Hepatocyte (in vitro differentiated cells): ENCODE results near the gene HAO2. TPM values are rescaled to one million over a fixed set of nuclear protein-coding genes. Genes with fewer than 3 reads are reported as not detected.

Experiments
- DNase-seq: peaks from one replicate; pipeline ENCODE4 v3.0.0-alpha.2; 2016; ENCODE audit warnings: low spot score
- H2AFZ ChIP-seq: fragments of 200-600 bp; sonication (generic); 2 replicates; pipeline ENCODE4 v1.6.0; 2016; ENCODE audit warnings: antibody characterized with exemption, mild to moderate bottlenecking
- H3K27ac ChIP-seq: fragments of 200-600 bp; sonication (generic); 2 replicates; pipeline ENCODE4 v1.5.1; 2016; ENCODE audit warnings: mild to moderate bottlenecking
- H3K27me3 ChIP-seq: fragments of 200-600 bp; sonication (generic); 2 replicates; pipeline ENCODE4 v1.6.1; 2016
- H3K36me3 ChIP-seq: fragments of 200-600 bp; sonication (generic); replicated peaks from 2 replicates; pipeline ENCODE4 v1.5.1; 2016; ENCODE audit warnings: low read depth; ENCODE audit not compliant: insufficient read depth
- H3K4me1 ChIP-seq: fragments of 200-600 bp; sonication (generic); 2 replicates; pipeline ENCODE4 v1.5.1; 2016; ENCODE audit warnings: mild to moderate bottlenecking, moderate library complexity; ENCODE audit not compliant: insufficient read depth
- H3K4me2 ChIP-seq: fragments of 200-600 bp; sonication (generic); 2 replicates; pipeline ENCODE4 v1.6.0; 2016
- H3K4me3 ChIP-seq: fragments of 200-600 bp; sonication (generic); 2 replicates; pipeline ENCODE4 v1.5.1; 2016; ENCODE audit warnings: mild to moderate bottlenecking
- H3K79me2 ChIP-seq: fragments of 200-600 bp; sonication (generic); 2 replicates; pipeline ENCODE4 v1.6.0; 2017; ENCODE audit warnings: mild to moderate bottlenecking
- H3K9me2 ChIP-seq: fragments of 200-600 bp; sonication (generic); replicated peaks from 2 replicates; pipeline ENCODE4 v1.6.0; 2017; ENCODE audit warnings: mild to moderate bottlenecking; ENCODE audit not compliant: insufficient read depth
- H3K9me3 ChIP-seq: fragments of 200-600 bp; sonication (generic); 2 replicates; pipeline ENCODE4 v1.5.1; 2016; ENCODE audit warnings: low read depth, mild to moderate bottlenecking
- H4K20me1 ChIP-seq: fragments of 200-600 bp; sonication (generic); 2 replicates; pipeline ENCODE4 v1.6.0; 2016; ENCODE audit warnings: mild to moderate bottlenecking; ENCODE audit not compliant: insufficient read depth, poor library complexity, severe bottlenecking
- CTCF ChIP-seq: fragments of 200-600 bp; sonication (generic); IDR thresholded peaks from 2 replicates; pipeline ENCODE4 v1.5.1; 2016; ENCODE audit warnings: antibody characterized with exemption, mild to moderate bottlenecking; ENCODE audit not compliant: poor library complexity
- EZH2 ChIP-seq: fragments of 200-600 bp; sonication (generic); IDR thresholded peaks from 2 replicates; pipeline ENCODE4 v1.6.1; 2016; ENCODE audit warnings: antibody characterized with exemption, mild to moderate bottlenecking, borderline replicate concordance
- EZH2phosphoT487 ChIP-seq: fragments of 200-600 bp; sonication (generic); IDR thresholded peaks from one replicate; pipeline ENCODE4 v1.6.1; 2018; ENCODE audit warnings: antibody characterized with exemption, mild to moderate bottlenecking, low read depth, moderate library complexity; ENCODE audit not compliant: unreplicated experiment, severe bottlenecking
- WGBS: methylation state at CpG from one replicate; pipeline ENCODE4 v1.1.6; 2016; ENCODE audit warnings: low lambda C conversion rate; ENCODE audit errors: missing lambda C conversion rate; 5-methylcytosine and 5-hydroxymethylcytosine counted together
- polyA plus RNA-seq: library from polyadenylated mRNA; unstranded; fragments of >200 nt; fragmentation: Nextera tagmentation; extraction: Ambion mirVana; gene quantifications from 2 replicates; pipeline ENCODE4 v1.2.1, GENCODE V29; 2016
- total RNA-seq: library from RNA; depleted of rRNA; stranded (reverse); fragments of >200 nt; gene quantifications from 2 replicates; pipeline ENCODE4 v1.2.3, GENCODE V29; 2014

The HAO2 gene
- total and polyA plus RNA-seq, 2 experiments from 2014 or later = 14.2 to 16.6 TPM

- Histone ChIP-seq H3K4me3 (no peak overlapping the region), H3K4me2 (no peak overlapping the region), H3K4me1 (peaks cover 3% of the 10 kb centered on the region), H2AFZ (no peak overlapping the region), H4K20me1 (no peaks in the 10 kb centered on the region), H3K9me3 (no peaks in the 10 kb centered on the region), H3K27me3 (no peaks in the 10 kb centered on the region), H3K79me2 (no peaks in the 10 kb centered on the region), H3K27ac (no peak overlapping the region), H3K9me2 (no peaks in the 10 kb centered on the region), H3K36me3 (no peaks in the 10 kb centered on the region)
- 92% methylated on average over 4 of the region's 4 CpGs for WGBS
- no peak for TF ChIP-seq CTCF
- TF ChIP-seq EZH2phosphoT487 = no peak
- no peak for TF ChIP-seq EZH2
- DNase-seq = no peak
Observed at GRCh38 chr1:119384591-119384990, 16.0 kb downstream of the HAO2 start.

GRCh38 chr1:119385650-119386049 is 17.1 kb downstream of the HAO2 start:
- TF ChIP-seq EZH2 = no peak
- no peak for TF ChIP-seq EZH2phosphoT487
- TF ChIP-seq CTCF = no peak
- H3K27ac ChIP-seq = no peak overlapping the region
- 84% methylated on average over 1 of the region's 1 CpG for WGBS
- no peak overlapping the region for H2AFZ ChIP-seq
- H3K27me3 ChIP-seq = no peaks in the 10 kb centered on the region
- H3K79me2 ChIP-seq = no peaks in the 10 kb centered on the region
- DNase-seq = no peak
- no peaks in the 10 kb centered on the region for H3K36me3 ChIP-seq
- no peaks in the 10 kb centered on the region for H3K9me2 ChIP-seq
- no peaks in the 10 kb centered on the region for H4K20me1 ChIP-seq
- no peaks in the 10 kb centered on the region for H3K9me3 ChIP-seq
- no peak overlapping the region for H3K4me2 ChIP-seq
- H3K4me3 ChIP-seq = no peak overlapping the region
- no peaks in the 10 kb centered on the region for H3K4me1 ChIP-seq

- Histone ChIP-seq H3K27me3 (no peaks in the 10 kb centered on the region), H3K4me2 (no peak overlapping the region), H3K4me1 (no peaks in the 10 kb centered on the region), H3K4me3 (no peak overlapping the region), H3K36me3 (no peaks in the 10 kb centered on the region), H3K27ac (no peak overlapping the region), H2AFZ (no peak overlapping the region), H3K9me2 (no peaks in the 10 kb centered on the region), H3K79me2 (no peaks in the 10 kb centered on the region), H3K9me3 (no peaks in the 10 kb centered on the region), H4K20me1 (no peaks in the 10 kb centered on the region)
- DNase-seq = no peak
- TF ChIP-seq EZH2 (no peak), CTCF (no peak), EZH2phosphoT487 (no peak)
- WGBS = 32% methylated on average over 3 of the region's 3 CpGs
Observed at GRCh38 chr1:119387858-119388257, 19.3 kb downstream of the HAO2 start.

GRCh38 chr1:119388450-119388849 is 19.9 kb downstream of the HAO2 start:
- 35% methylated on average over 1 of the region's 1 CpG for whole genome bisulfite sequencing
- no peak for TF ChIP-seq EZH2
- no peak for TF ChIP-seq EZH2phosphoT487
- no peak for TF ChIP-seq CTCF
- no peak for DNase-seq
- Histone ChIP-seq H3K9me3 (no peaks in the 10 kb centered on the region), H3K79me2 (no peaks in the 10 kb centered on the region), H3K4me2 (no peak overlapping the region), H3K4me1 (no peaks in the 10 kb centered on the region), H3K9me2 (no peaks in the 10 kb centered on the region), H3K27ac (no peak overlapping the region), H3K4me3 (no peak overlapping the region), H3K36me3 (no peaks in the 10 kb centered on the region), H4K20me1 (no peaks in the 10 kb centered on the region), H3K27me3 (no peaks in the 10 kb centered on the region), H2AFZ (no peak overlapping the region)
